Skin epidermis (tissue), 12 donors: ENCODE results near the gene TRIM49B.
"Not testable (repeated sequence)": the region's sequence is repeated elsewhere in the genome, so short reads cannot be mapped to it uniquely, and the experiment has no call there.

Experiments used
- H3K27ac ChIP-seq, 21 experiments: fragments of 200-600 bp; sonication (generic) in 11 of 21; one replicate each; pipeline ENCODE4 v1.5.0; 2020; ENCODE audit warnings: mild to moderate bottlenecking in 3 of 21, inconsistent platforms in 2 of 21, moderate library complexity in 2 of 21
- H3K4me3 ChIP-seq, 7 experiments: fragments of 200-600 bp; sonication (generic) in 2 of 7; one replicate each; pipeline ENCODE4 v1.5.0; 2020; ENCODE audit warnings: inconsistent platforms in 2 of 7, mild to moderate bottlenecking in 2 of 7, moderate library complexity in 1 of 7

The TRIM49B gene

DNA sequence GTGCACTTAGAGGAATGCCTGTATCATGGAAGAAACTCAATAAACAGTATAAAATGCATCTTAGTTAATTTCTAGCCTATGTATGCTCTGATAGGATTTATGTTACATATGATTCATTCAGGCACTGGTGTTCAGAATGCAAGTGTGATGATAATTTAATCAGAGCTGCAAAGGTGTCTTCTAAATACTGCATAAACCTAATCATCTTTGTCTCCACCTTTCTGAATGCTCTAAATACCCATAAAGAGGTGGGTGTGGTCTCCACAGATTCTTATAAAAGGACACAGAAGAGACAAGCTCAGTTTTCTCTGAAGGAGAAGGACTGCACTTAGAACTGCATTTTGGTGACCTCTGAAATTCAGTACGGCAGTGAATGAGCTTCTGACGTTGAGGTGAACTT lies at the start of gene TRIM49B:
TSS of gene TRIM49B (plus strand) at position 301 of the 400 bp plus-strand sequence. CDS start 2,777 bp downstream, outside the sequence.
- H3K4me3 ChIP-seq, result not testable (repeated sequence)

GRCh38 chr11:48983785-48984184 lies 44.8 kb upstream of the TRIM49B start, which contains the start of gene TRIM51G:
TRIM51G (minus strand) TSS chr11:48983885; CDS start chr11:48981695, 2,190 bp downstream.
- H3K27ac ChIP-seq, H3K4me3 ChIP-seq: not testable (repeated sequence)

More for the DNA sequence above, at the start of gene TRIM49B:
- H3K27ac ChIP-seq, result not testable (repeated sequence)

DNA sequence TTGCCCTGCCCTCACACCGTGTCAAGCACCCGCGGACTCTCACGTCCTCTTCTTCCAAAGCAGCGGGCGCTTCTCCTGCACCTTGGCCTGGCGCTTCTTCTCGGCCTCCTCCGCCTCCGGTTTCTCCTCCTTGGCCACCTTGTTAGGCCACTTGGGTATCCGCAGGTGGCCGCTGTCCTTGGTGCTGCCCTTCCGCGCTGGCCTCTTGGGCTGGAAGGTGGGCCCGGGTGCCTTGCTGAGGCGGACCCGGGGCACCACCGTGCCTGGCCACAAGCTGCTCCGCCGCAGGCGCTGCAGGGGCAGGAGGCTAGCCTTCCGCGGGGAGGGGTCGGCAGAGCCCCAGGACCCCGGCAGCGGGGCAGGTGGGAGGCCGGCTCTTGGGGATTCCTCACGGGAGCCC lies 19.6 kb downstream of the TRIM49B start:
- H3K4me3 ChIP-seq, H3K27ac ChIP-seq: not testable (repeated sequence)

GRCh38 chr11:49049821-49050220 lies 21.2 kb downstream of the TRIM49B start:
- H3K4me3 ChIP-seq, H3K27ac ChIP-seq: not testable (repeated sequence)

GRCh38 chr11:49059012-49059411 lies 30.4 kb downstream of the TRIM49B start, which contains the start of gene TRIM64C:
TRIM64C (minus strand) TSS chr11:49059112; CDS start chr11:49059112, 0 bp downstream.
- H3K4me3 ChIP-seq, H3K27ac ChIP-seq: not testable (repeated sequence)

GRCh38 chr11:49069897-49070296 lies 41.3 kb downstream of the TRIM49B start:
- not testable (repeated sequence) for H3K27ac ChIP-seq

More at GRCh38 chr11:49069897-49070296, 41.3 kb downstream of the TRIM49B start:
- not testable (repeated sequence) for H3K4me3 ChIP-seq
